ENCODE measurements around the gene TOR2A.

DNA sequence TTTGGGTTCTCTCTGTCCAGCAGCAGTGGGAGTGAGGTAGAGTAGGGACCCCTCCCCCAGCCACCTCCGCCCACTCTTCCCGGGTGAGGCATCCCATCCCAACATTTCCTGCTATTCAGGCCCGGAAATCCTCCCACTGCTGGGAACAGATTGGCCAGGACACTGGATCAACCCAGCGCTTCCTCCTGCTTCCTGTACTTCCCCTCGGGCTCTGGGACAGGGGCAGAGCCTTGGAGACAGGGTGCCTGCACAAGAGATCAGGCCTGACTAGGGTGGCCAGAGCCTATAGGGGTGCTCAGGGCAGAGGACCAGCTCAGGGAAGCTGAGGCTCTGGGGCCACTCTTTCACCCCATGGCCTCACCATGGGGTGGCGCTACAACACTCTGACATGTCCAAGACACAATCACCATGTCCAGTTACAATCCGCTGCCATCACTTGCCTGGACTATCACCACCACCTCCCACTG, 28.9 kb upstream of the TOR2A start:
- TF ChIP-seq, protein P1, sequence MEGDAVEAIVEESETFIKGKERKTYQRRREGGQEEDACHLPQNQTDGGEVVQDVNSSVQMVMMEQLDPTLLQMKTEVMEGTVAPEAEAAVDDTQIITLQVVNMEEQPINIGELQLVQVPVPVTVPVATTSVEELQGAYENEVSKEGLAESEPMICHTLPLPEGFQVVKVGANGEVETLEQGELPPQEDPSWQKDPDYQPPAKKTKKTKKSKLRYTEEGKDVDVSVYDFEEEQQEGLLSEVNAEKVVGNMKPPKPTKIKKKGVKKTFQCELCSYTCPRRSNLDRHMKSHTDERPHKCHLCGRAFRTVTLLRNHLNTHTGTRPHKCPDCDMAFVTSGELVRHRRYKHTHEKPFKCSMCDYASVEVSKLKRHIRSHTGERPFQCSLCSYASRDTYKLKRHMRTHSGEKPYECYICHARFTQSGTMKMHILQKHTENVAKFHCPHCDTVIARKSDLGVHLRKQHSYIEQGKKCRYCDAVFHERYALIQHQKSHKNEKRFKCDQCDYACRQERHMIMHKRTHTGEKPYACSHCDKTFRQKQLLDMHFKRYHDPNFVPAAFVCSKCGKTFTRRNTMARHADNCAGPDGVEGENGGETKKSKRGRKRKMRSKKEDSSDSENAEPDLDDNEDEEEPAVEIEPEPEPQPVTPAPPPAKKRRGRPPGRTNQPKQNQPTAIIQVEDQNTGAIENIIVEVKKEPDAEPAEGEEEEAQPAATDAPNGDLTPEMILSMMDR (IDR thresholded peaks at IDR 0.05) = peak in 11 of 12 donors; percentile 37 to 63 (median 48)
- TF ChIP-seq POLR2A (IDR thresholded peaks at IDR 0.05) = peak in 1 of 2 donors; percentile 23

Measured in heart left ventricle (tissue), 13 donors.